ENCODE results near the gene TAF15.

DNA sequence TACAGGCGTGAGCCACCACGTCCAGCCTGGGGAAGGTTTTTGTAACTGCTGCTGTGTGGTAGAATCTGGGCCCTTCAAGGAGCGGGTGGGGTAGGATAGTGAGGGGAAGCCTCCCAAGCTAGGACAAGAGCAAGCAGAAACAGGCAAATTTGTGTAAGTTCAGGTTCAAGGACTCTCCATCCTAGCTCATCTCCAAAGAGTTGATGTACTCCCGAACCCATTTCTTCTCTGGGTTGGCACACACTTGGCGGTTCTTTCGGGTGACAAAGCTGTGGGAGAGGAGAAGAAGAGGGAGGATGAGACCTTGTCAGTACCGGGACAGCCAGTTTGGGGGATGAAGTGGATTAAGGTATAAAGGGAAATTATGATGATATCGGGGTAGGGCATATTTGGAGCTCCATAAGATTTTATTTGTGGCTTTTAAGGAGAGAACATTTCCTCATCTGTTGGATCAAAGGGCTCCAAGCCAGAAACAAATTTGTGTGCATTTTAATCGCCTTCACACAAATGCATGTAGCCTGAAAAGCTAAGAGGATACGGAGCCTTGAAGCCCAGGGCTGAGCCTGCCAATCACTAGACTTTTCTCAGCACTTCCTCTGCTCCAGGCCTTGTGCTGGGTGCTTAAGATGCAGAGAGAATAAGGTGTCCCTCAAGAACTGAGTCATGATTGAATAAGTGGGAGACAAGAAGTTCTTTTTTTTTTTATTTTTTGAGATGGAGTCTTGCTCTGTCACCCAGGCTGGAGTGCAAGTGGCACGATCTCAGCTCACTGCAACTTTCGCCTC is 63.1 kb downstream of the TAF15 start:
- TF ChIP-seq, protein P1, sequence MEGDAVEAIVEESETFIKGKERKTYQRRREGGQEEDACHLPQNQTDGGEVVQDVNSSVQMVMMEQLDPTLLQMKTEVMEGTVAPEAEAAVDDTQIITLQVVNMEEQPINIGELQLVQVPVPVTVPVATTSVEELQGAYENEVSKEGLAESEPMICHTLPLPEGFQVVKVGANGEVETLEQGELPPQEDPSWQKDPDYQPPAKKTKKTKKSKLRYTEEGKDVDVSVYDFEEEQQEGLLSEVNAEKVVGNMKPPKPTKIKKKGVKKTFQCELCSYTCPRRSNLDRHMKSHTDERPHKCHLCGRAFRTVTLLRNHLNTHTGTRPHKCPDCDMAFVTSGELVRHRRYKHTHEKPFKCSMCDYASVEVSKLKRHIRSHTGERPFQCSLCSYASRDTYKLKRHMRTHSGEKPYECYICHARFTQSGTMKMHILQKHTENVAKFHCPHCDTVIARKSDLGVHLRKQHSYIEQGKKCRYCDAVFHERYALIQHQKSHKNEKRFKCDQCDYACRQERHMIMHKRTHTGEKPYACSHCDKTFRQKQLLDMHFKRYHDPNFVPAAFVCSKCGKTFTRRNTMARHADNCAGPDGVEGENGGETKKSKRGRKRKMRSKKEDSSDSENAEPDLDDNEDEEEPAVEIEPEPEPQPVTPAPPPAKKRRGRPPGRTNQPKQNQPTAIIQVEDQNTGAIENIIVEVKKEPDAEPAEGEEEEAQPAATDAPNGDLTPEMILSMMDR (optimal IDR thresholded peaks at IDR 0.05 in 1 of 3, IDR thresholded peaks at IDR 0.05 in 1 of 3, conservative IDR thresholded peaks at IDR 0.05 in 1 of 3; ENCODE audit: extremely low read depth in 1 of 3, insufficient read depth in 2 of 3, low read length in 3 of 3): no peak
- no peak for TF ChIP-seq EZH2 (IDR thresholded peaks at IDR 0.05; ENCODE audit: low read length)

All from keratinocyte (primary cell).